Colonic mucosa (tissue), 4 donors: ENCODE measurements around the gene TMC6. TPM values are rescaled to one million over a fixed set of nuclear protein-coding genes. Genes with fewer than 3 reads are reported as not detected.
A peak's percentile ranks its signal among the peaks of the same experiment; 100 is the strongest.

Source experiments
- DNase-seq: peaks from one replicate; pipeline ENCODE4 v3.0.0-alpha.2; 2020
- H3K27ac ChIP-seq: fragments of 200-600 bp; one replicate; pipeline ENCODE4 v1.8.0; 2021
- H3K27me3 ChIP-seq: fragments of 200-600 bp; one replicate; pipeline ENCODE4 v1.8.0; 2021
- H3K36me3 ChIP-seq: fragments of 200-600 bp; one replicate; pipeline ENCODE4 v1.8.0; 2021
- H3K4me1 ChIP-seq: fragments of 200-600 bp; one replicate; pipeline ENCODE4 v1.8.0; 2021; ENCODE audit warnings: mild to moderate bottlenecking
- H3K4me3 ChIP-seq: fragments of 200-600 bp; one replicate; pipeline ENCODE4 v1.8.0; 2021
- H3K9ac ChIP-seq, 2 donors: one replicate each; pipeline ENCODE4 v1.7.0; 2013; ENCODE audit warnings: control low read depth in 2 of 2, low read depth in 2 of 2, low read length in 2 of 2
- H3K9me3 ChIP-seq: fragments of 200-600 bp; one replicate; pipeline ENCODE4 v1.8.0; 2021
- CTCF ChIP-seq: fragments of 200-600 bp; IDR thresholded peaks from one replicate; pipeline ENCODE4 v1.8.0; 2022; ENCODE audit warnings: antibody characterized with exemption, mild to moderate bottlenecking
- intact Hi-C: fragments of 100-400 bp; cut with DNase I; formaldehyde crosslinking; loops from one replicate; pipeline ENCODE4 v1.14.1; 2022
- total RNA-seq, 2 donors: library from RNA; stranded (reverse); fragmentation: NEBNext Ultra II Directional in 1 of 2; extraction: Animal tissue kit (Norgen Biotek cat#: 25700) in 1 of 2; gene quantifications; one replicate each; pipeline ENCODE4 v1.2.1, GENCODE V29; 2021
- donor health status: healthy.
- donor health status: DM: no; HTN: no; CAD: no.
- donor health status: DM: no; HTN: no; CAD: no.

The TMC6 gene
- total RNA-seq, 2 donors from 2014 or later, result 108 to 159 TPM

GRCh38 chr17:78144736-78145641 lies 16.4 kb upstream of the TMC6 start:
- peaks cover 42% of the 10 kb centered on the region for H3K4me1 ChIP-seq
- intact Hi-C loops, result no loop called here
- DNase-seq, result peak; percentile 72
- H3K27ac ChIP-seq, result peak overlapping the region; percentile 88
- H3K9me3 ChIP-seq, result no peaks in the 10 kb centered on the region
- peak overlapping the region; percentile 56 to 69 for H3K9ac ChIP-seq
- TF ChIP-seq CTCF, result no peak
- H3K4me3 ChIP-seq, result no peak overlapping the region
- H3K27me3 ChIP-seq, result no peaks in the 10 kb centered on the region
- H3K36me3 ChIP-seq, result no peaks in the 10 kb centered on the region

DNA sequence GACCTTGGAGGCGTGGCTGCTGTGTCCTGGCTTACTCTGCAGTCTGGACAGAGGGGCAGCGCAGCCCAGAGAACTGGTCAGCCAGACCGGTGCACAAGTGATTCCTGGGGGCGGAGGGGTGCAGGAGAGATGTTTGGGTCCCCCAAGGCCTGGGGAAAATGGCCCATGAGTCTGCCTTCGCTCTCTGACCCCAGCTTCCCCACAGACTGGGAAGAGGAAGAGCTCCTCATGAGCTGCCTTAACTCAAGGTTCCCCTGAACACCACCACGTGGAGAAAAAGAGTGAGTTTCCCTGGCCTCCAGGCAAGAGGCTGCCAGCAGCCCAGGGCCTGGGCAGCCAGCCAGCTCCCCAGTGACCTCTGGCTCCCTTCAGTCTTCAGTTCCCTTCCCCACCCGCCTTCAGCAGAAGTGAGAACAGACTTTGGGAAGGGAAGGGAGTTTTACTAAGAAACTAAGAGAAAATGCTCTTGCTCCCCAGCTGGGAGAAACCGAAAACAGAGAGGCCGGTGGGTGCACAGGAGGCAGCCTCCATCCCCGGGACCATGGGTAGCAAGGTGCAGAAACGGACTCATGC lies 15.7 kb upstream of the TMC6 start:
- peak; percentile 90 for DNase-seq
- Histone ChIP-seq H3K4me3 (no peak overlapping the region), H3K9ac (peak overlapping the region; percentile 56 to 69), H3K9me3 (no peaks in the 10 kb centered on the region), H3K27me3 (no peaks in the 10 kb centered on the region), H3K36me3 (no peaks in the 10 kb centered on the region), H3K4me1 (peaks cover 42% of the 10 kb centered on the region), H3K27ac (peak overlapping the region; percentile 88)
- TF ChIP-seq CTCF, result no peak
- intact Hi-C loops, result no loop called here

GRCh38 chr17:78143214-78144146 lies 14.9 kb upstream of the TMC6 start:
- intact Hi-C loops, result no loop called here
- H3K27me3 ChIP-seq, result no peaks in the 10 kb centered on the region
- TF ChIP-seq CTCF, result no peak
- H3K27ac ChIP-seq, result peak overlapping the region; percentile 88
- no peaks in the 10 kb centered on the region for H3K9me3 ChIP-seq
- H3K9ac ChIP-seq, result peak overlapping the region; percentile 56 to 69
- H3K36me3 ChIP-seq, result no peaks in the 10 kb centered on the region
- H3K4me1 ChIP-seq, result peaks cover 40% of the 10 kb centered on the region
- DNase-seq, result no peak
- no peak overlapping the region for H3K4me3 ChIP-seq

- H3K9me3 ChIP-seq, result no peaks in the 10 kb centered on the region
- H3K36me3 ChIP-seq, result no peaks in the 10 kb centered on the region
- no peak for TF ChIP-seq CTCF
- no peak overlapping the region for H3K4me3 ChIP-seq
- peak overlapping the region; percentile 60 for H3K27ac ChIP-seq
- H3K4me1 ChIP-seq, result peaks cover 40% of the 10 kb centered on the region
- intact Hi-C loops, result no loop called here
- no peak overlapping the region for H3K9ac ChIP-seq
- DNase-seq, result peak; percentile 86
- no peaks in the 10 kb centered on the region for H3K27me3 ChIP-seq
Measured at GRCh38 chr17:78142119-78142861, 13.7 kb upstream of the TMC6 start.
